Testis (tissue), 2 donors: ENCODE measurements around the gene STAT4.

Source experiments
- CTCF ChIP-seq, 3 experiments: fragments of 450-650 bp in 2 of 3; fragments of 200-600 bp in 1 of 3; sonication (generic) in 1 of 3; IDR thresholded peaks; one replicate each; pipeline ENCODE4 v1.5.1; 2016 to 2019; ENCODE audit warnings: antibody characterized with exemption in 3 of 3, mild to moderate bottlenecking in 2 of 3, moderate library complexity in 1 of 3
- POLR2A ChIP-seq: fragments of 450-650 bp; IDR thresholded peaks from one replicate; pipeline ENCODE4 v1.6.1; 2017; ENCODE audit warnings: antibody characterized with exemption, mild to moderate bottlenecking, moderate library complexity

GRCh38 chr2:191001624-191002023 lies 149.2 kb downstream of the STAT4 start:
- no peak for TF ChIP-seq POLR2A
- TF ChIP-seq CTCF (IDR thresholded peaks at IDR 0.05), result no peak
